ENCODE data around the gene MGRN1.

DNA sequence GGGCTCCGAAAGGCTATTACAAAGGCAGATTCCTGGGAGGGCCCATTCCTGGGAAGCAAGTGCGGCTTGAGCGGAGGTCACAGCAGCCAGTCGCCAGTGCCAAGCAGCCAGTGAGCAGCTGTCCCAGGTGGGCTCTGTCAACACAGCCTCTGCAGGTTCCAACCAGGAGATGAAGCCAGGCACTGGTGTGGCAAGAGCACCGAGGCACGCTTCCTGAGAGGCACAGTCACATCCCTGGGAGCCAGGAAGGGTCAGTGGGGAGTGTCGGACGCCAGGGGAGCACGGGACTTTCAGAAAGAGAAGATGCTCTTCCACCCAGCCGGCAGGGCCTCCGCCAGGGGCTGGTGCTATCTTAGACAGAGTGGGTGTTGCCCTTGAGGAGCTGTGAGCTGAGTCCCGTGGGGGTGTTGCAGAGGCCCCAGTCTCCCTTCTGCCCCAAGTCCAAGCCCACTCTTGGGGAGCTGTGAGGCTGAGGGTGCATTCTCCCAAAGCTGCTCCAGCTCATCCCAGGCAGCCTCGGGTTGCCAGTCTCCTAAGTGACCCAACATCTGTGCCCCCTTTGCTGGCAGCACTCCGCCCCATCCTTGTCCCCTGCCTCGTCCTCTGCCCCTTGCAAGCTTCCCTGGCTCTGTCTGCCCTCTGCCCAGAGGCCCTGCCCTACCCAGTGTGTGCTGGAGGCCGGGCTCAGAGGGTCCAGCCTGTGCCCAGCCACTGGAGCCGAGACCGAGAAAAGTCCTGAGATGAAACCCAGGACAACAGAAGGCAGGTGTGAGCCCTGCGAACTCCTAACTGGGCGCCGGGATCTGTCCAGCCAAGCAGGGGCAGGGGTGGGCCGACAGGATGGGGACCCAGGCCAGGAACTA, 16.6 kb upstream of the MGRN1 start:
- TF ChIP-seq EZH2 (IDR thresholded peaks at IDR 0.05; ENCODE audit: insufficient read depth, poor library complexity, severe bottlenecking) (no peak), EZH2phosphoT487 (IDR thresholded peaks at IDR 0.05; ENCODE audit: insufficient read depth, low read depth) (no peak)

Measured in GM23248 (cell line).